ENCODE results near the gene HLA-DRB1. TPM values are rescaled to one million over a fixed set of nuclear protein-coding genes. Genes with fewer than 3 reads are reported as not detected.
"Not testable (repeated sequence)": the region's sequence is repeated elsewhere in the genome, so short reads cannot be mapped to it uniquely, and the experiment has no call there.

The HLA-DRB1 gene
- total and polyA plus RNA-seq, 10 donors = 158 to 779 (median 430) TPM

GRCh38 chr6:32581315-32582095, 8.1 kb downstream of the HLA-DRB1 start:
- Histone ChIP-seq H3K36me3 (peaks cover 0 to 10% (median 2%) of the 10 kb centered on the region in 6 donors), H3K4me1 (no peaks in the 10 kb centered on the region), H3K4me3 (no peak overlapping the region), H3K27me3 (replicated peaks in 1 of 7) (no peaks in the 10 kb centered on the region), H3K9me3 (no peaks in the 10 kb centered on the region), H3K27ac (peak overlapping the region in 1 of 8 donors; percentile 22)
- 15 to 55% (median 33%) methylated on average over 6 to 8 of the region's 8 CpGs for WGBS, 5 donors
- DNase-seq = no peak
- TF ChIP-seq POLR2AphosphoS5 (IDR thresholded peaks at IDR 0.05) (no peak), CTCF (IDR thresholded peaks at IDR 0.05 in 8 of 11, conservative IDR thresholded peaks at IDR 0.05 in 3 of 11) (no peak), POLR2A (IDR thresholded peaks at IDR 0.05) (no peak)
- intact Hi-C loops (cut with DNase I; ENCODE audit: low total_unique reads) = no loop called here

- no peak for TF ChIP-seq POLR2A (IDR thresholded peaks at IDR 0.05)
- TF ChIP-seq POLR2AphosphoS5 (IDR thresholded peaks at IDR 0.05) = no peak
- 73 to 92% (median 87%) methylated on average over 4 of the region's 4 CpGs for WGBS, 5 donors
- peaks cover 0 to 10% (median 2%) of the 10 kb centered on the region in 6 donors for H3K36me3 ChIP-seq
- intact Hi-C loops (cut with DNase I; ENCODE audit: low total_unique reads) = no loop called here
- no peak for DNase-seq
- no peak overlapping the region for H3K27ac ChIP-seq
- H3K27me3 ChIP-seq (replicated peaks in 1 of 7) = no peaks in the 10 kb centered on the region
- H3K4me3 ChIP-seq = no peak overlapping the region
- no peaks in the 10 kb centered on the region for H3K9me3 ChIP-seq
- no peaks in the 10 kb centered on the region for H3K4me1 ChIP-seq
These were observed 9.1 kb downstream of the HLA-DRB1 start for GRCh38 chr6:32580593-32580992.

- intact Hi-C loops (cut with DNase I; ENCODE audit: low total_unique reads) = no loop called here
- Histone ChIP-seq H3K36me3 (peaks cover 0 to 10% (median 2%) of the 10 kb centered on the region in 6 donors), H3K4me3 (no peak overlapping the region), H3K27me3 (replicated peaks in 1 of 7) (no peaks in the 10 kb centered on the region), H3K27ac (peak overlapping the region in 1 of 8 donors; percentile 33), H3K4me1 (no peaks in the 10 kb centered on the region), H3K9me3 (no peaks in the 10 kb centered on the region)
- WGBS, 5 donors = 0 to 37% (median 2%) methylated on average over 3 of the region's 3 CpGs
- no peak for DNase-seq
- TF ChIP-seq POLR2A (IDR thresholded peaks at IDR 0.05) (no peak), CTCF (IDR thresholded peaks at IDR 0.05 in 8 of 11, conservative IDR thresholded peaks at IDR 0.05 in 3 of 11) (no peak), POLR2AphosphoS5 (IDR thresholded peaks at IDR 0.05) (no peak)
These were observed 10.7 kb downstream of the HLA-DRB1 start for GRCh38 chr6:32578962-32579361.

- intact Hi-C loops (cut with DNase I; ENCODE audit: low total_unique reads); H3K27ac ChIP-seq; H3K9me3 ChIP-seq; H3K4me3 ChIP-seq; H3K27me3 ChIP-seq (replicated peaks in 1 of 7); DNase-seq; H3K4me1 ChIP-seq: not testable (repeated sequence)
- WGBS, 5 donors = 14 to 57% (median 24%) methylated on average over 5 of the region's 5 CpGs
- H3K36me3 ChIP-seq = peaks cover 0 to 10% (median 2%) of the 10 kb centered on the region in 6 donors
These were observed 12.2 kb downstream of the HLA-DRB1 start for GRCh38 chr6:32577493-32577892.

GRCh38 chr6:32576250-32576649, 13.4 kb downstream of the HLA-DRB1 start:
- TF ChIP-seq POLR2AphosphoS5 (IDR thresholded peaks at IDR 0.05) = no peak
- no peak for TF ChIP-seq POLR2A (IDR thresholded peaks at IDR 0.05)
- no peak for TF ChIP-seq CTCF (IDR thresholded peaks at IDR 0.05 in 8 of 11, conservative IDR thresholded peaks at IDR 0.05 in 3 of 11)
- DNase-seq = no peak
- Histone ChIP-seq H3K4me1 (no peaks in the 10 kb centered on the region), H3K27ac (no peak overlapping the region), H3K4me3 (no peak overlapping the region), H3K27me3 (replicated peaks in 1 of 7) (no peaks in the 10 kb centered on the region), H3K9me3 (no peaks in the 10 kb centered on the region), H3K36me3 (peaks cover 0 to 10% (median 2%) of the 10 kb centered on the region in 6 donors)
- WGBS, 5 donors = 50 to 94% (median 77%) methylated on average over 1 of the region's 1 CpG
- intact Hi-C loops (cut with DNase I; ENCODE audit: low total_unique reads) = no loop called here

All from spleen (tissue), 11 donors.